ENCODE data around the gene CLASP1.

CLASP1 gene

DNA sequence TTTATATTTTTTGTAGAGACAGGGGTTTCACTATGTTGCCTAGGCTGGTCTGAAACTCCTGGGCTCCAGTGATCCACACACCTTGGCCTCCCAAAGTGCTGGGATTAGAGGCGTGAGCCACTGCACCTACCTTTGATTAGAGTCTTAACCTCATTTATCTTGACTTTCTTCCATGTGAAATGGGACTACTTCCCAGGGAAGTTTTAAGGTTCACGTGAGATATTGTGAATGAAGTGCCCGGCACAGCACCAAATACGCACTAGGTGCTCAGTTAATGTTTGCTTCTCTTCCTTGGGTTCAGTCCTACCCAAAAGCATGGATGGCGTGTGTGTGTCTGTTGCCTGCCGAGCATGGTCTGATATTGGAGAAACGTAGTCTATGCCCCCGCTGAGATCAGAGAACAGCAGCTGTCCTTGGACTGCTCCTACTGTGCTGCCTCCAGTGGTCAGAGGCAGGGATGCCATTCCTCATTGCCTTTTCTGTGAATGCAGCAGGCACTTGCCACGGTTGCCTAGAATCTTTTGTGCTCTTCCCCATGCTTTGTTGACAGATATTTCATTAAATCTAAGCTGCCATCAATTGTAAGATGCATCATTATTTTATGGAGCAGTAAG lies 351.9 kb downstream of the CLASP1 start:
- TF ChIP-seq, protein P1, sequence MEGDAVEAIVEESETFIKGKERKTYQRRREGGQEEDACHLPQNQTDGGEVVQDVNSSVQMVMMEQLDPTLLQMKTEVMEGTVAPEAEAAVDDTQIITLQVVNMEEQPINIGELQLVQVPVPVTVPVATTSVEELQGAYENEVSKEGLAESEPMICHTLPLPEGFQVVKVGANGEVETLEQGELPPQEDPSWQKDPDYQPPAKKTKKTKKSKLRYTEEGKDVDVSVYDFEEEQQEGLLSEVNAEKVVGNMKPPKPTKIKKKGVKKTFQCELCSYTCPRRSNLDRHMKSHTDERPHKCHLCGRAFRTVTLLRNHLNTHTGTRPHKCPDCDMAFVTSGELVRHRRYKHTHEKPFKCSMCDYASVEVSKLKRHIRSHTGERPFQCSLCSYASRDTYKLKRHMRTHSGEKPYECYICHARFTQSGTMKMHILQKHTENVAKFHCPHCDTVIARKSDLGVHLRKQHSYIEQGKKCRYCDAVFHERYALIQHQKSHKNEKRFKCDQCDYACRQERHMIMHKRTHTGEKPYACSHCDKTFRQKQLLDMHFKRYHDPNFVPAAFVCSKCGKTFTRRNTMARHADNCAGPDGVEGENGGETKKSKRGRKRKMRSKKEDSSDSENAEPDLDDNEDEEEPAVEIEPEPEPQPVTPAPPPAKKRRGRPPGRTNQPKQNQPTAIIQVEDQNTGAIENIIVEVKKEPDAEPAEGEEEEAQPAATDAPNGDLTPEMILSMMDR (conservative IDR thresholded peaks at IDR 0.05; ENCODE audit: low read depth, low read length) = peak; percentile 43
- Histone ChIP-seq H3K27me3 (ENCODE audit: insufficient read depth, low read depth) (no peaks in the 10 kb centered on the region), H3K27ac (no peak overlapping the region), H3K36me3 (ENCODE audit: insufficient read depth) (no peaks in the 10 kb centered on the region), H3K4me2 (no peak overlapping the region), H3K79me2 (ENCODE audit: insufficient read depth, low read depth) (no peaks in the 10 kb centered on the region), H3K9ac (no peak overlapping the region), H3K4me3 (IDR thresholded peaks at IDR 0.05; ENCODE audit: insufficient read depth, low read depth, low read length) (no peak overlapping the region), H4K20me1 (ENCODE audit: insufficient read depth) (no peaks in the 10 kb centered on the region), H3K4me1 (ENCODE audit: low read depth, poor library complexity, severe bottlenecking) (no peaks in the 10 kb centered on the region), H2AFZ (ENCODE audit: low read depth) (no peak overlapping the region)

DNA sequence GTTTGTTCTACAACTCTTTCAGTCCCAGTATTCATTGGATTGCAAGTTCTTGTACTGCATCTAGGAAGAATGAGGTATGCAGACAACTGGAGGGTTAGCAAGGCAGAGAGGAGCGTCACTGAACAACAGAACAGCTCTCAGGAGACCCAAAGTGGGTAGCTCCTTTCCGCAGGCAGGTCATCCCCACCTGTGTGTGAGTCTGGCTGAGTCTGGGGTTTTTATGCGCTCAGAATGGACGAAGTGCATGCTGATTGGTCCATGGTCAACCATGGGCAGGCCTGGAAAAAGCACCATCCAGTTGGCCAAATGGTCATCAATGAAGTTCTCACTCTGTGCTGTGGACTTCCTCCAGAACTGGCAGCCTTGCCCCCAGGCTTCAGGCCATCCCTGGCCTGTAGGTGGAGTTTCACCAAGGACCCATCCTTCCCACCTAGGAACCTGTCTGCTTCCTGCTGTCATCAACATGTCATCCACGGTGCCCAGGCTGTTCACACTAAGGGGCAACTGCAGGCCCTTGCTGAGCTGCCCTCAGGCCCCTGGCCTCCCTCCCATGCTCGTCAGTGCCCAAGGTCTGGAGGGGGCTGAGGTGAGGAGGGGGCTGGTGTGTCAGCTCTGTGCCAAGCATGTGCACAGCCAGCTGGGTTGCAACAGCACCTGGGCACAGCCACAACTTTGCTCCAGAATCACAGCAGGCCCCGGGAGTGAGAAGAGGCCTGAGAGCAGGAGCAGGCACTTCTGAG lies 353.2 kb downstream of the CLASP1 start:
- Histone ChIP-seq H4K20me1 (ENCODE audit: insufficient read depth) (no peaks in the 10 kb centered on the region), H3K4me3 (IDR thresholded peaks at IDR 0.05; ENCODE audit: insufficient read depth, low read depth, low read length) (no peak overlapping the region), H3K79me2 (ENCODE audit: insufficient read depth, low read depth) (no peaks in the 10 kb centered on the region), H3K36me3 (ENCODE audit: insufficient read depth) (no peaks in the 10 kb centered on the region), H3K9ac (no peak overlapping the region), H3K27ac (no peak overlapping the region), H3K4me2 (no peak overlapping the region), H2AFZ (ENCODE audit: low read depth) (no peak overlapping the region), H3K4me1 (ENCODE audit: low read depth, poor library complexity, severe bottlenecking) (no peaks in the 10 kb centered on the region), H3K27me3 (ENCODE audit: insufficient read depth, low read depth) (no peaks in the 10 kb centered on the region)
- TF ChIP-seq, protein P1 (conservative IDR thresholded peaks at IDR 0.05; ENCODE audit: low read depth, low read length) = no peak

DNA sequence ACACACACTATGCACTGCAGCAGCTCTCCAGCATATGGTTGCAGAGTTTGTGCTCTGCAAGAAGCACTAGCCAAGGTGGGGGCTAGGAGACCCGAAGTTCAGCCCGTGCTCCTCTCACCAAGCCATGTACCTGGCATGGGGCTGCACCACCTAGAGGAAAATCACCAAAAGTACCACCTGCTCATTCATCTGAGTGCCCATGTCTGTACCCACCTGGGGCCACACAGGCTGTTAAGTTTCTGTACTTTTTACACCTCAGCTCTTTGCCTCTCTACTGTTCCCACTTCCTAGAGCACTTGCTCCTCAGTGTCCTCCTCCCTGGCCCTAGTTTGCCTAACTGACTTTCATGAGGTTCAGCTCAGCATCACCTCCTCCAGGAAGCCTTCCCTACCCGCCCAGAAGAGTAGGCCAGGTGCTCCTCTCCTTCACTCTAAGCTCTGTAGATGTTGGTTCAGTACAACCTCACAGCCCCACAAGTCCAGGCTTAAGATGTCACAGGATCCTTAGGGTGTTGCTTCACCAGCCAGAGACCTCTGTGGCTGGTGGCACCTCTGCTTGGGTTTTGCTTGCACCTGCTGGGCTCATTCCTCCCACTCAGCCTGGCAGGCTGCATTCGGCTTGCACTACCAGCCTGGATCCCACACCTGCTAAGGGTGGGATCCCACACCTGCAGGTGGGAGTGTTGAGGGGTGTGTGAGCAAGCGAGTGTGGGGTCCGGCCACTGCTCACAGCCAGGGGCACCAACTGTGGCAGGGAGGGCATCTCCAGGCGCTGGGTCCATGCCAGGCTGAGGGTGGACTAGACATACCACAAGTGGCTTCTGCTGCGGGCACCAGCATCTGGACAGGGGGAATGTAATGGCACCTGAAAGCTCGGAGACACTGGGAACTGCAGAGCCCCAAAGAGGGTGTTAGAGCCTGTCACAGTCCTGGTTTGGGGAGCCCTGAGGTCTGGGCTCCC lies 354.1 kb downstream of the CLASP1 start:
- H3K4me3 ChIP-seq (IDR thresholded peaks at IDR 0.05; ENCODE audit: insufficient read depth, low read depth, low read length) = no peak overlapping the region
- H3K36me3 ChIP-seq (ENCODE audit: insufficient read depth) = no peaks in the 10 kb centered on the region
- no peaks in the 10 kb centered on the region for H4K20me1 ChIP-seq (ENCODE audit: insufficient read depth)
- no peaks in the 10 kb centered on the region for H3K4me1 ChIP-seq (ENCODE audit: low read depth, poor library complexity, severe bottlenecking)
- H3K27ac ChIP-seq = no peak overlapping the region
- H3K27me3 ChIP-seq (ENCODE audit: insufficient read depth, low read depth) = no peaks in the 10 kb centered on the region
- no peak overlapping the region for H2AFZ ChIP-seq (ENCODE audit: low read depth)
- H3K4me2 ChIP-seq = no peak overlapping the region
- no peaks in the 10 kb centered on the region for H3K79me2 ChIP-seq (ENCODE audit: insufficient read depth, low read depth)
- H3K9ac ChIP-seq = no peak overlapping the region
- TF ChIP-seq, protein P1 (conservative IDR thresholded peaks at IDR 0.05; ENCODE audit: low read depth, low read length) = no peak

DNA sequence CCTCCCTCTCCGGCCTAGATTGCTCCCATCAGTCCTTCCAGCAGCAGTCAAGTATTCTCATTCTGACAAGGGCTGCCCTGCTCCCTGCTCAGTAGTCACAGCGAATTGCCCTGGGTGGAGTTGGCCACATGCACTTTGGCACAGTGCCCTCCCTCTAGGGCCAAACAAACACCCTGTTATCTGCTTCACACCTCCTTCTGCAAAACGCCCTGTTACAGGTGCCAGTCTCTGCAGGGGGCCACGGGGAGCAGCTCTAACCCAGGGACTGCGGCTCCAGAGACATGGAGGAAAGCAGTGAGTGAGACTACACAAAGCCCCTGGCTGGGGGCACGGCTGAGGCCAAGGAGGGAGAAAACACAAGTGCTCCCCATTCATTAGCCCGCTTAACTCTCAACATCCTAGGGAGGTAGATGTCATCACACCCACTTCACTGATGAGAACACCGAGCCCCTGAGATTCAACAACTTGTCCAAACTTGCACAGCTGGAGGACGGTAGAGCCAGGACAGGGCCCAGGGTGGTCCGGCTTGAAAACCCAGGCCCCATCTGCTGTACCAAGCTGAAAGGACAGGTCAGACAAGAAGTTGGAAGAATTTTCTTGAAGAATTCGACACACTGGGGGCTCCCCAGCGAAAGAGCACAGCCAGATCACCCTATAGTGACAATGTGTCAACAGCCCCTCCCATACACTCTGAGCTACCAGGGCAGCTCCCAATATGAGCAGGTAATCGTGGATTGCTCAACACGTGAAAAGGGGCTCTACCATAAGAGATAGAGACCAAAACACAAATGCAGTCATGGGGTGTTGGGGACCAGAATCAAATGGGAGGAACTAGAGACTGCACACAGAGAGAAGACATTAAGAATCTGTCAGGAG lies 355.6 kb downstream of the CLASP1 start:
- TF ChIP-seq, protein P1 (conservative IDR thresholded peaks at IDR 0.05; ENCODE audit: low read depth, low read length) = no peak
- no peak overlapping the region for H3K27ac ChIP-seq
- H2AFZ ChIP-seq (ENCODE audit: low read depth) = no peak overlapping the region
- no peaks in the 10 kb centered on the region for H3K36me3 ChIP-seq (ENCODE audit: insufficient read depth)
- no peak overlapping the region for H3K4me2 ChIP-seq
- H3K9ac ChIP-seq = no peak overlapping the region
- no peaks in the 10 kb centered on the region for H3K79me2 ChIP-seq (ENCODE audit: insufficient read depth, low read depth)
- H3K4me1 ChIP-seq (ENCODE audit: low read depth, poor library complexity, severe bottlenecking) = no peaks in the 10 kb centered on the region
- no peaks in the 10 kb centered on the region for H4K20me1 ChIP-seq (ENCODE audit: insufficient read depth)
- H3K27me3 ChIP-seq (ENCODE audit: insufficient read depth, low read depth) = no peaks in the 10 kb centered on the region
- no peak overlapping the region for H3K4me3 ChIP-seq (IDR thresholded peaks at IDR 0.05; ENCODE audit: insufficient read depth, low read depth, low read length)

Data from KMS-11 (cell line).